Right lung (tissue), 5 donors: ENCODE results near the gene DNASE1. TPM values are rescaled to one million over a fixed set of nuclear protein-coding genes. Genes with fewer than 3 reads are reported as not detected.

ENCODE experiments used
- DNase-seq, 2 donors: peaks; one replicate each; pipeline ENCODE4 v3.0.0-alpha.2; 2013
- polyA plus RNA-seq, 5 donors: library from polyadenylated mRNA; unstranded; fragments of 120-200 nt; gene quantifications; one replicate each; pipeline versions ENCODE4 v1.2.1 to v1.2.3, GENCODE V29; 2013; ENCODE audit warnings: inconsistent platforms in 1 of 5, low replicate concordance in 1 of 5; ENCODE audit not compliant: insufficient read length in 5 of 5, insufficient read depth in 1 of 5

DNASE1 gene
- polyA plus RNA-seq, 5 donors, result 24.8 to 31.7 (median 26.8) TPM

- DNase-seq, result no peak
Observed at GRCh38 chr16:3662601-3663000, 8.1 kb downstream of the DNASE1 start.

GRCh38 chr16:3664187-3664896 lies 9.9 kb downstream of the DNASE1 start:
- no peak for DNase-seq

GRCh38 chr16:3665508-3665907 lies 11.0 kb downstream of the DNASE1 start:
- no peak for DNase-seq

- no peak for DNase-seq
Observed at GRCh38 chr16:3668626-3669025, 14.1 kb downstream of the DNASE1 start.

GRCh38 chr16:3669082-3669481 lies 14.6 kb downstream of the DNASE1 start:
- no peak for DNase-seq

GRCh38 chr16:3670711-3671110 lies 16.2 kb downstream of the DNASE1 start:
- no peak for DNase-seq

- DNase-seq, result no peak
Observed at GRCh38 chr16:3671424-3671823, 16.9 kb downstream of the DNASE1 start.

GRCh38 chr16:3672571-3673041 lies 18.1 kb downstream of the DNASE1 start:
- DNase-seq, result no peak

GRCh38 chr16:3673201-3673600 lies 18.7 kb downstream of the DNASE1 start:
- no peak for DNase-seq

GRCh38 chr16:3673676-3674377 lies 19.3 kb downstream of the DNASE1 start:
- DNase-seq, result no peak

GRCh38 chr16:3674513-3675295 lies 20.2 kb downstream of the DNASE1 start:
- no peak for DNase-seq

GRCh38 chr16:3675601-3676130 lies 21.2 kb downstream of the DNASE1 start:
- DNase-seq, result no peak

GRCh38 chr16:3677994-3678393 lies 23.5 kb downstream of the DNASE1 start:
- no peak for DNase-seq

- no peak for DNase-seq
Observed at GRCh38 chr16:3681206-3681605, 26.7 kb downstream of the DNASE1 start.

GRCh38 chr16:3687021-3687420 lies 32.5 kb downstream of the DNASE1 start:
- DNase-seq, result no peak

- DNase-seq, result no peak
Observed at GRCh38 chr16:3687792-3688191, 33.3 kb downstream of the DNASE1 start.

GRCh38 chr16:3689731-3690130 lies 35.2 kb downstream of the DNASE1 start:
- no peak for DNase-seq

- DNase-seq, result peak; percentile 81 to 88
Observed at GRCh38 chr16:3690470-3690928, 36.0 kb downstream of the DNASE1 start.

- DNase-seq, result no peak
Observed at GRCh38 chr16:3690980-3691720, 36.7 kb downstream of the DNASE1 start.

- no peak for DNase-seq
Observed at GRCh38 chr16:3691761-3692160, 37.3 kb downstream of the DNASE1 start.

- no peak for DNase-seq
Observed at GRCh38 chr16:3694051-3694450, 39.6 kb downstream of the DNASE1 start.
